Effector CD4-positive, alpha-beta T cell (primary cell): ENCODE measurements around the gene PRKCA.
"Not testable (repeated sequence)": the region's sequence is repeated elsewhere in the genome, so short reads cannot be mapped to it uniquely, and the experiment has no call there.

Source experiments
- DNase-seq: peaks from one replicate; pipeline ENCODE4 v3.0.0-alpha.2; 2020
- total RNA-seq: gene quantifications from one replicate; lab custom pipeline; 2026; lab: John Stamatoyannopoulos, UW

PRKCA gene
- total RNA-seq = 169 reads per million, percentile 90 among the genes with 10 or more reads in this experiment

GRCh38 chr17:66301864-66302741, at the start of gene PRKCA:
PRKCA (plus strand) TSS chr17:66302613.
- peak; percentile 57 for DNase-seq

GRCh38 chr17:66253458-66253857, 49.0 kb upstream of the PRKCA start:
- DNase-seq = not testable (repeated sequence)

GRCh38 chr17:66255112-66255511, 47.3 kb upstream of the PRKCA start:
- DNase-seq = peak; percentile 16

GRCh38 chr17:66255527-66255971, 46.9 kb upstream of the PRKCA start:
- no peak for DNase-seq

GRCh38 chr17:66260275-66260674, 42.1 kb upstream of the PRKCA start:
- no peak for DNase-seq

- no peak for DNase-seq
Measured at GRCh38 chr17:66260688-66261087, 41.7 kb upstream of the PRKCA start.

- DNase-seq = no peak
Measured at GRCh38 chr17:66262767-66263166, 39.6 kb upstream of the PRKCA start.

- no peak for DNase-seq
Measured at GRCh38 chr17:66264696-66265095, 37.7 kb upstream of the PRKCA start.

GRCh38 chr17:66268247-66268927, 34.0 kb upstream of the PRKCA start:
- DNase-seq = no peak

GRCh38 chr17:66270106-66270505, 32.3 kb upstream of the PRKCA start:
- no peak for DNase-seq

- no peak for DNase-seq
Measured at GRCh38 chr17:66271512-66271911, 30.9 kb upstream of the PRKCA start.

GRCh38 chr17:66272811-66273585, 29.4 kb upstream of the PRKCA start:
- no peak for DNase-seq

- DNase-seq = no peak
Measured at GRCh38 chr17:66273586-66273848, 28.9 kb upstream of the PRKCA start.

GRCh38 chr17:66275651-66276050, 26.8 kb upstream of the PRKCA start:
- DNase-seq = no peak

- DNase-seq = no peak
Measured at GRCh38 chr17:66276328-66276937, 26.0 kb upstream of the PRKCA start.

- DNase-seq = no peak
Measured at GRCh38 chr17:66277191-66277590, 25.2 kb upstream of the PRKCA start.

- no peak for DNase-seq
Measured at GRCh38 chr17:66281661-66282369, 20.6 kb upstream of the PRKCA start.

GRCh38 chr17:66283296-66283934, 19.0 kb upstream of the PRKCA start:
- no peak for DNase-seq

GRCh38 chr17:66283971-66284370, 18.4 kb upstream of the PRKCA start:
- DNase-seq = no peak

- DNase-seq = no peak
Measured at GRCh38 chr17:66285149-66285548, 17.3 kb upstream of the PRKCA start.

GRCh38 chr17:66287911-66288310, 14.5 kb upstream of the PRKCA start:
- no peak for DNase-seq
